Endothelial cell (in vitro differentiated cells): Measurements from ENCODE around the gene ROCK2. TPM values are rescaled to one million over a fixed set of nuclear protein-coding genes. Genes with fewer than 3 reads are reported as not detected.

Experiments used
- DNase-seq: peaks from one replicate; pipeline ENCODE4 v3.0.0; 2021; ENCODE audit warnings: low spot score
- H3K27ac Mint-ChIP-seq: one replicate; pipeline ENCODE4 v1.8.0; 2021; ENCODE audit warnings: mixed read lengths, inconsistent platforms; ENCODE audit not compliant: unreplicated experiment
- H3K27me3 Mint-ChIP-seq: one replicate; pipeline ENCODE4 v1.8.0; 2021; ENCODE audit warnings: mild to moderate bottlenecking, moderate library complexity, mixed read lengths, inconsistent platforms; ENCODE audit not compliant: unreplicated experiment
- H3K36me3 Mint-ChIP-seq: one replicate; pipeline ENCODE4 v1.8.0; 2021; ENCODE audit warnings: mild to moderate bottlenecking, low read depth, mixed read lengths, inconsistent platforms; ENCODE audit not compliant: unreplicated experiment
- H3K4me1 Mint-ChIP-seq: one replicate; pipeline ENCODE4 v1.8.0; 2021; ENCODE audit warnings: mild to moderate bottlenecking, mixed read lengths, inconsistent platforms; ENCODE audit not compliant: unreplicated experiment
- H3K4me3 Mint-ChIP-seq: one replicate; pipeline ENCODE4 v1.8.0; 2021; ENCODE audit warnings: mild to moderate bottlenecking, mixed read lengths, inconsistent platforms; ENCODE audit not compliant: unreplicated experiment
- H3K9me3 Mint-ChIP-seq: one replicate; pipeline ENCODE4 v1.8.0; 2021; ENCODE audit warnings: mixed read lengths, inconsistent platforms; ENCODE audit not compliant: unreplicated experiment
- CTCF ChIP-seq: fragments of 200-600 bp; sonication (generic); IDR thresholded peaks from one replicate; pipeline ENCODE4 v1.5.0; 2021; ENCODE audit warnings: antibody characterized with exemption; ENCODE audit not compliant: unreplicated experiment
- total RNA-seq: library from RNA; stranded (reverse); fragmentation: NEBNext Ultra II Directional; extraction: Animal tissue kit (Norgen Biotek cat#: 25700); gene quantifications from one replicate; pipeline ENCODE4 v1.2.1, GENCODE V29; 2021; ENCODE audit not compliant: unreplicated experiment

The ROCK2 gene
- total RNA-seq, 1 donor from 2014 or later = 52.8 TPM

GRCh38 chr2:11227595-11227994, 116.8 kb downstream of the ROCK2 start:
- H3K27me3 Mint-ChIP-seq = no peaks in the 10 kb centered on the region
- peaks cover 4% of the 10 kb centered on the region for H3K36me3 Mint-ChIP-seq
- H3K9me3 Mint-ChIP-seq = no peaks in the 10 kb centered on the region
- no peak overlapping the region for H3K27ac Mint-ChIP-seq
- no peak overlapping the region for H3K4me3 Mint-ChIP-seq
- H3K4me1 Mint-ChIP-seq = peaks cover 32% of the 10 kb centered on the region
- DNase-seq = no peak
- no peak for TF ChIP-seq CTCF

- Mint-ChIP-seq H3K4me1 (peaks cover 32% of the 10 kb centered on the region), H3K27ac (no peak overlapping the region)
- DNase-seq = no peak
Measured at GRCh38 chr2:11224887-11225286, 119.5 kb downstream of the ROCK2 start.

GRCh38 chr2:11222845-11223244, 121.6 kb downstream of the ROCK2 start:
- TF ChIP-seq CTCF = no peak
- H3K36me3 Mint-ChIP-seq = peaks cover 16% of the 10 kb centered on the region
- H3K4me3 Mint-ChIP-seq = no peak overlapping the region
- H3K27me3 Mint-ChIP-seq = no peaks in the 10 kb centered on the region
- H3K27ac Mint-ChIP-seq = no peak overlapping the region
- DNase-seq = no peak
- peaks cover 21% of the 10 kb centered on the region for H3K4me1 Mint-ChIP-seq
- H3K9me3 Mint-ChIP-seq = no peaks in the 10 kb centered on the region

More at GRCh38 chr2:11224887-11225286, 119.5 kb downstream of the ROCK2 start:
- Mint-ChIP-seq H3K4me3 (no peak overlapping the region), H3K36me3 (peaks cover 10% of the 10 kb centered on the region), H3K27me3 (no peaks in the 10 kb centered on the region), H3K9me3 (no peaks in the 10 kb centered on the region)
- TF ChIP-seq CTCF = no peak

GRCh38 chr2:11220445-11220844, 124.0 kb downstream of the ROCK2 start:
- peak overlapping the region; percentile 28 for H3K4me3 Mint-ChIP-seq
- no peaks in the 10 kb centered on the region for H3K27me3 Mint-ChIP-seq
- H3K36me3 Mint-ChIP-seq = peaks cover 22% of the 10 kb centered on the region

GRCh38 chr2:11215407-11215806, 129.0 kb downstream of the ROCK2 start:
- H3K36me3 Mint-ChIP-seq = peaks cover 23% of the 10 kb centered on the region
- no peak for TF ChIP-seq CTCF
- no peaks in the 10 kb centered on the region for H3K4me1 Mint-ChIP-seq
- H3K9me3 Mint-ChIP-seq = no peaks in the 10 kb centered on the region
- H3K27ac Mint-ChIP-seq = no peak overlapping the region
- no peaks in the 10 kb centered on the region for H3K27me3 Mint-ChIP-seq
- H3K4me3 Mint-ChIP-seq = no peak overlapping the region
- DNase-seq = no peak

More at GRCh38 chr2:11220445-11220844, 124.0 kb downstream of the ROCK2 start:
- TF ChIP-seq CTCF = no peak
- H3K9me3 Mint-ChIP-seq = no peaks in the 10 kb centered on the region
- peak overlapping the region; percentile 16 for H3K27ac Mint-ChIP-seq
- peaks cover 16% of the 10 kb centered on the region for H3K4me1 Mint-ChIP-seq
- no peak for DNase-seq
